ENCODE data around the gene ABCB8. TPM values are rescaled to one million over a fixed set of nuclear protein-coding genes. Genes with fewer than 3 reads are reported as not detected.

The ABCB8 gene
- total RNA-seq, 6 donors from 2014 or later = 38.3 to 58.7 (median 42.5) TPM

DNA sequence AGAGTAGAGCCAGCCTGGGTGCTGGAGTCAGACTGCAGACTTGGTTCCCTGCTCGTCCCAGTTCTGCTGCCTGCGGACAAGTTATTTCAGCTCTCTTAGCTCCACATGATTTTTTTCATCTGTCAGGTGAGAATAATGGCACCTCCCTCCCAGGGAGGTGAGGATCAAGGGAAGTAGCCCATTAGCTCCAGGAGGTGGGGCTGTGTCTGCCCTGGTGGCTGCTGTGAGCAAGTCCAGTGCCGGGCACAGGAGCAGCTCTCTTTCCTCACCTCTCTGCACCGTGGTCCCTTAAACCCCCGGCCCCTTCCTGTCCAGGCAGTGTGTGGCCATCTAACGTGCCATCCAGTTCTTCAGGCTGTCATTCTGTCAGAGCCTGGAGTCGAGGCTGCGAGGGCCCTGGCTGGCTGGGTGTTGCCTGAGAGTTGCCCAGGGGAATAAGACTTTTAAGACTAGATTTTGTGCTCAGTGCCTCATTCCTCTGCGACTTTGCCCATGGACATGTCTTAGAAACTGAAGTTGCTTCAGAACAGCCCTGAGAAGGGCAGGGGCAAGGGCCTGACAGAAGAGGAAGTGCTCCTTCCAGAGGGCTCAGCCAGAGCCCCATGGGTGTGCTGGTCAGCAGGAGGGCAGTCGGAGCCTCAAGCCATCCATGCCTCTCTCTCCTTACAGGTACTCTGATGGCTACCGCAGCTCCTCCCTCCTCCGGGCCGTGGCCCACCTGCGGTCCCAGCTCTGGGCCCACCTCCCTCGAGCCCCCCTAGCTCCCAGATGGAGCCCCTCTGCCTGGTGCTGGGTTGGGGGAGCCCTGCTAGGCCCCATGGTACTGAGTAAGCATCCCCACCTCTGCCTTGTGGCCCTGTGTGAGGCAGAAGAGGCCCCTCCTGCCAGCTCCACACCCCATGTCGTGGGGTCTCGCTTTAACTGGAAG lies 5.0 kb downstream of the ABCB8 start:
- WGBS, 2 donors = 85 to 89% methylated on average over 14 to 17 of the region's 17 CpGs
- peaks cover 5 to 17% (median 8%) of the 10 kb centered on the region in 4 donors for H3K4me1 ChIP-seq
- ATAC-seq (ENCODE audit: low FRiP score in 2 of 2) (no peak), DNase-seq (peak in 1 of 2 donors; percentile 63)
- no peak overlapping the region for H3K4me3 ChIP-seq
- H3K9me3 ChIP-seq = no peaks in the 10 kb centered on the region
- H3K27me3 ChIP-seq = no peaks in the 10 kb centered on the region
- H3K27ac ChIP-seq = no peak overlapping the region
- H3K36me3 ChIP-seq = peaks cover 0 to 48% (median 34%) of the 10 kb centered on the region in 4 donors
- TF ChIP-seq EP300 (IDR thresholded peaks at IDR 0.05) = no peak
- TF ChIP-seq POLR2A (IDR thresholded peaks at IDR 0.05) = no peak
- TF ChIP-seq, protein P1, sequence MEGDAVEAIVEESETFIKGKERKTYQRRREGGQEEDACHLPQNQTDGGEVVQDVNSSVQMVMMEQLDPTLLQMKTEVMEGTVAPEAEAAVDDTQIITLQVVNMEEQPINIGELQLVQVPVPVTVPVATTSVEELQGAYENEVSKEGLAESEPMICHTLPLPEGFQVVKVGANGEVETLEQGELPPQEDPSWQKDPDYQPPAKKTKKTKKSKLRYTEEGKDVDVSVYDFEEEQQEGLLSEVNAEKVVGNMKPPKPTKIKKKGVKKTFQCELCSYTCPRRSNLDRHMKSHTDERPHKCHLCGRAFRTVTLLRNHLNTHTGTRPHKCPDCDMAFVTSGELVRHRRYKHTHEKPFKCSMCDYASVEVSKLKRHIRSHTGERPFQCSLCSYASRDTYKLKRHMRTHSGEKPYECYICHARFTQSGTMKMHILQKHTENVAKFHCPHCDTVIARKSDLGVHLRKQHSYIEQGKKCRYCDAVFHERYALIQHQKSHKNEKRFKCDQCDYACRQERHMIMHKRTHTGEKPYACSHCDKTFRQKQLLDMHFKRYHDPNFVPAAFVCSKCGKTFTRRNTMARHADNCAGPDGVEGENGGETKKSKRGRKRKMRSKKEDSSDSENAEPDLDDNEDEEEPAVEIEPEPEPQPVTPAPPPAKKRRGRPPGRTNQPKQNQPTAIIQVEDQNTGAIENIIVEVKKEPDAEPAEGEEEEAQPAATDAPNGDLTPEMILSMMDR (IDR thresholded peaks at IDR 0.05) = no peak
- TF ChIP-seq POLR2AphosphoS5 (IDR thresholded peaks at IDR 0.05) = no peak

DNA sequence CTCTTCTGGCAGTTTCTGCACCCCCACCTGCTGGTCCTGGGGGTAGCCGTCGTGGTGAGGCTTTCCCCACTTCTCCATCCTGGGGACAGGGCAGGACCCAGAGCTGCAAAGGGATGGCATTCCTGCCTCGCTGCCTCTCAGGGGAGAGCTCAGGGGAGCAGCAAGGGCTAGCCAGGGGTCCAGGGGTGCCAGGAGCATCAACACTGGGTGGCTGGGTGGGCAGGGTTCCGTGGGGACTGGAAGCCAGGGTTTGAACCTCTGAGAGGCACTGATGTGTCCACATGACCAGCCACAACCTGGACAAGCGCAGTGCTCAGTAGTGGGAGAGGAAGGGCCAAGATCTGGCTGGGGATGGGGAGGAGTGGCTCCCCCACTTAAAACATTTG lies 5.6 kb downstream of the ABCB8 start:
- H3K27me3 ChIP-seq = no peaks in the 10 kb centered on the region
- no peaks in the 10 kb centered on the region for H3K9me3 ChIP-seq
- TF ChIP-seq POLR2AphosphoS5 (IDR thresholded peaks at IDR 0.05) = no peak
- TF ChIP-seq EP300 (IDR thresholded peaks at IDR 0.05) = no peak
- no peak for TF ChIP-seq POLR2A (IDR thresholded peaks at IDR 0.05)
- TF ChIP-seq, protein P1 (IDR thresholded peaks at IDR 0.05) = no peak
- no peak for DNase-seq
- no peak overlapping the region for H3K4me3 ChIP-seq
- H3K36me3 ChIP-seq = peaks cover 0 to 48% (median 34%) of the 10 kb centered on the region in 4 donors
- no peak overlapping the region for H3K27ac ChIP-seq
- no peak for ATAC-seq (ENCODE audit: low FRiP score in 2 of 2)
- WGBS, 2 donors = 92 to 93% methylated on average over 2 to 5 of the region's 5 CpGs
- H3K4me1 ChIP-seq = peaks cover 9 to 22% (median 11%) of the 10 kb centered on the region in 4 donors

DNA sequence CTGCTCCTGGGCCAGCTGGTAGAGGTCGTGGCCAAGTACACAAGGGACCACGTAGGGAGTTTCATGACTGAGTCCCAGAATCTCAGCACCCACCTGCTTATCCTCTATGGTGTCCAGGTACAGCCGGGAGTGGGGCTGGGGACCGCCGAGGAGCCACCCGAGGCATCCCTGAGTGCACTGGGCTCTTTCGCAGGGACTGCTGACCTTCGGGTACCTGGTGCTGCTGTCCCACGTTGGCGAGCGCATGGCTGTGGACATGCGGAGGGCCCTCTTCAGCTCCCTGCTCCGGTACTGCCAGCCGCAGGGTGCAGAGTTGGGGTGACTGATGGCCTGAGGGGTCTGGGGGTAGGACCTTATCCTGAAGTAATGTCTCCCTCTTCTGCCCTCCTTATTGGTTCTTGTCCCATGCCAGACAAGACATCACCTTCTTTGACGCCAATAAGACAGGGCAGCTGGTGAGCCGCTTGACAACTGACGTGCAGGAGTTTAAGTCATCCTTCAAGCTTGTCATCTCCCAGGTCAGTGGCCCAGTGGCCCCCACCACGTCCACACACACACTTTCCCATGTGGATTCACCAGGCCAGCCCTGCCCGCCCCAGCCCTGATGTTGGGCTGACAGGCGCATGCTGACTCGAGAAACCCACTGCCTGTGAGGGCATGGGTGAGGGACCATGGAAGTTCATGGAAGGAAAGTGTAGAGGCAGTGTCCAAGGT lies 6.2 kb downstream of the ABCB8 start:
- Histone ChIP-seq H3K36me3 (peaks cover 0 to 48% (median 34%) of the 10 kb centered on the region in 4 donors), H3K27ac (no peak overlapping the region), H3K9me3 (no peaks in the 10 kb centered on the region), H3K27me3 (no peaks in the 10 kb centered on the region), H3K4me1 (peaks cover 9 to 22% (median 12%) of the 10 kb centered on the region in 4 donors), H3K4me3 (no peak overlapping the region)
- DNase-seq = peak in 1 of 2 donors; percentile 60
- WGBS, 2 donors = 94 to 96% methylated on average over 11 to 20 of the region's 21 CpGs
- no peak for ATAC-seq (ENCODE audit: low FRiP score in 2 of 2)
- TF ChIP-seq POLR2AphosphoS5 (IDR thresholded peaks at IDR 0.05) = no peak
- TF ChIP-seq POLR2A (IDR thresholded peaks at IDR 0.05) = no peak
- TF ChIP-seq, protein P1 (IDR thresholded peaks at IDR 0.05) = no peak
- no peak for TF ChIP-seq EP300 (IDR thresholded peaks at IDR 0.05)

DNA sequence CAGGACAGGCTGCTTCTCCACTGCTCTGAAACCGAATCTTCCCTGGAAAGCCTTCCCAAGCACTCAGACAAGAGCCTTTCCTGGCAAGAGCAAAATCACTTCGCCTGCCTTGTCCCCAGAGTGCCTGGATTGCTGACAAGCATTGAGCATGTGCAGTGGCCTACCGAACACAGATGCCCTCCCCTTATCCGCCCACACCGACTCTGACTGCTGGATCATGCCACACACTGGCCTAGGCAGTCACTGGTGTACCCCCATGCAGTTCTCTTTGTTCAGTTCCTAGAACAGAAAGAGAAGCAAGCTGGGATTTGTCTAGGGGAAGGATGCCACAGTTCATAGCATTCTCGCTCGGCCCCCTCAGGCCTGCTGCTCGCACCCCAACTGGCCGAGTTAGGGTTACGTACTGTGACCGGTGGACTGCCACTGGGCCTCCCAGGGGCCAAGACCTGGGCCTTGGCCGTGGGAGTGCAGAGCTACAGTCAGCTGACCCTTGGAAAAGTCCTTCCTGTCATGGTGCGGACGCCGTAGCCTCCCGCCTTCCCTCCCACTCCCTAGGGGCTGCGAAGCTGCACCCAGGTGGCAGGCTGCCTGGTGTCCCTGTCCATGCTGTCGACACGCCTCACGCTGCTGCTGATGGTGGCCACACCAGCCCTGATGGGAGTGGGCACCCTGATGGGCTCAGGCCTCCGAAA lies 6.9 kb downstream of the ABCB8 start:
- no peaks in the 10 kb centered on the region for H3K9me3 ChIP-seq
- H3K4me1 ChIP-seq = peaks cover 13 to 21% (median 15%) of the 10 kb centered on the region in 4 donors
- H3K36me3 ChIP-seq = peaks cover 0 to 48% (median 34%) of the 10 kb centered on the region in 4 donors
- no peak overlapping the region for H3K27ac ChIP-seq
- no peak overlapping the region for H3K4me3 ChIP-seq
- WGBS, 2 donors = 88 to 90% methylated on average over 20 to 21 of the region's 21 CpGs
- ATAC-seq (ENCODE audit: low FRiP score in 2 of 2) (no peak), DNase-seq (peak in 1 of 2 donors; percentile 56)
- no peaks in the 10 kb centered on the region for H3K27me3 ChIP-seq
- TF ChIP-seq EP300 (IDR thresholded peaks at IDR 0.05) (no peak), POLR2A (IDR thresholded peaks at IDR 0.05) (no peak), POLR2AphosphoS5 (IDR thresholded peaks at IDR 0.05) (no peak)

All from upper lobe of left lung (tissue), 6 donors.